IPS DF 4.7 (cell line): ENCODE results near the gene MRPL49.

ENCODE experiments used
- DNase-seq: peaks from one replicate; pipeline ENCODE4 v3.0.0-alpha.2; 2013; ENCODE audit warnings: low spot score; ENCODE audit errors: extremely low read depth

Gene MRPL49

DNA sequence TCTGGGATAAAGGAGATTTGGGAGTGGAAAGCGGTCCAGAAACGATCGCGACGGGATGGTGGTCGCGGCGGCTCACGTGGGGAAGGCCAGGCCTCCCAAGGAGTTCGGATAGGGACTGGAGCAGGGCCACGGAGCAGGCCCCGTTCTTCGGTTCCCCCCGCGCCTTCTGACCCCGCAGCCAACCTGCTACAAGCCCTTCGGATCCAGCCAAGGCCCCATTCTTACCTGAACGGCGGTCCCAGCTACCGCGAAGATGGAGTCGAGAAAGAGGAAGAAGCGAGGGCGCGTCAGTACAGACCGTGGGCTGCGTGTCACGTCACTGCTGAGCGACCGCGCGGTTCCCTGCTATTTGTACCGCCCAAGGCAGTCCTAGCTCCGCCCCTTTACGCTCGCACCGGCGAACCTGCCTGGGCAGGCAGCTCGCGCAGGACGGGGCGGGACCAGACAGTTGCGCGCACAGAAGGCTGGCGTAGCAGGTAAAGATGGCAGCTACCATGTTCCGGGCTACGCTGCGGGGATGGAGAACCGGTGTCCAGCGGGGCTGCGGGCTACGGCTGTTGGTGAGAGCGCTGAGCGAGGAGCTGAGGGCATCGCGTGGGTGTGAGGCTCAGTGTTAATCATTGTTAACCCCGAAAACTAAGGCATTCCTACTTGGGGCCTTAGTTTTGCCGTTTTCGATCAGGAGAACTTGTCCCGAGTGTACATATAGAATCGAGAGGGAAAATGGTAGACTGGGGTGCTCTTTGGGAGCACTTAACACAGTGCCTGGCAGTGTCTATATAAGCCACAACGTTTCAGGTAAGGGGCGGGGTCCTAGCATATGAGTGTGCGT lies at the start of gene MRPL49, which contains the start of gene FAU:
Gene MRPL49, plus strand, starts transcription at position 457 of the 832 bp plus-strand sequence. Its CDS starts 26 bp downstream, at position 483.
Gene FAU, minus strand, starts transcription at position 270 of the 832 bp plus-strand sequence. CDS start 321 bp downstream, outside the sequence.
- no peak for DNase-seq

DNA sequence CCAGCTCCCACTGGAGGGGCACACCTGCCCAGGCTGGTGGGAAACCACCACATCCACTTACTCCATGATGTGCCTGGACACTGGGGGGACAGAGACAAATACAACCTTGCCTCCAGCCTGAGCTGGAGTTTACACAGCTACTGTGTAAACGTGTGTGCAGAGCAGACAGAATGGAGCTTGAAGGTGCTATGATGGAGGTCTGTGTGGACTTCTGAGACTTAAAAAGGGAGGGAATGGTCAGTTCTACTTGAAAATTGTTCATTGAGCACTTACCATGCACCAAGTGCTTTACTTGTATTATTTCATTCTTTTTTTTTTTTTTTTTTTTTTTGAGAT lies 49.5 kb upstream of the MRPL49 start:
- no peak for DNase-seq

DNA sequence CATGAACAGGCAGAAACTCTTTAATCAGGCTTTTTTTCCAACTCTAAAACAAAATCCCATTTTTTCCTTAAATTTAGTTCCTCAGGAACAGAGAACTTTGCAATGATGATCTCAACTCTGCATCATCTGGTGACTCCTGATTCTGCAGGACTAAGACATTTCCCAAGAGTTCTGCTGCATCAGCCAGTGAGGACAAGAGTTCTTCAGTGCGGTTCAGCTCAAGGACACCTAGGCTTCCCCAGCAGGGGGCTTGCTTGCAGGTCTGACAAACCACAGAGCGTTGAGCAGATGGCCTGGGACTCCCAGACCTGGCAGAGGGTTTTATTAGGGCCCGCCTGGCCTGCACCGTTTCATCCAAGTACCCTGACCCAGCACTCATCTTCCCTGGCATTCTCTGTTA lies 44.7 kb upstream of the MRPL49 start:
- no peak for DNase-seq

DNA sequence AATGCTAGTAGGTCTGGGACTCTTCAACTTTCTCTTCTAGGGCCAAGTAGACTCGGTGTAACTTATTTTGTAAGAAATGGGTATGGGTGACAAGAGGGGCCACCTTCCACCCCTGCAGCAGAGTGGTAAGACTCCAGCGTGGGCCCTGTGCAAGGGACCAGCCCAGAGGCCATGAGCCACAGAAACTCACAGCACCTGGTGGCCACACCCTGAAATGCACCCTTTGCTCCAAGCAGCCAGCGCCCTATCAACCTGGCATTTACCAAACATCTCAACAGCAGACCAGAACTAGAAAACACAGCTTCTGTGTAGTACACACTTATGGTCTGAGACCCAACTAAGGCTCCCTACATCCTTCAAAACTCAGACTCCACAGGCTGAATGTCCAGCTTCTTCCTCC lies 44.0 kb upstream of the MRPL49 start:
- DNase-seq = no peak

DNA sequence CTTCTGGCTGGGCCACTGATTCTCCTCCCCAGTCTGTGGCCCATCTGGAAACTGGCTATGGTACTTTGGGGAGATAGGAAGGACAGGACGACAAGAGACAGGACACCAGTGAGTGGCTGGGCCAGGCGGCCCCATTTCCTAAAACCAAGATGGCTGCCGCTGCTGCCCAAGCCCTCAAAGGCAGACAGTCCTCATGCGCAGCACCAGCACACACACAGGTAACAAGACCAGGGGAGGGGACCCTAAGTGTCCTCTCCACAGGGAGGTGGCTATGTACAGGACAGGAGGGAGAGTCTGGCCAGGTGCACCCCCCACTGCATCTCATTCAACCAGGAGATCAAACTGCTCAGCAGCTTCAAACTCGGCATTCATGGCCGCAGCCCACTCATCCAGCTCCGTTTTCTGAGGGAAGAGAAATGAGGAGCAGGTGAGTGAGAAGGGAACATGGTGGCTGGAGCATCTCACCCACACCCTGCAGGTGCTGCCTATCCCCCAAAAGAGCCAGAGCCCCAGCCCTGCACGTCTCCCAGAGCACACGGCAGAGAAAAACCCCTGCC lies 43.3 kb upstream of the MRPL49 start:
- no peak for DNase-seq

DNA sequence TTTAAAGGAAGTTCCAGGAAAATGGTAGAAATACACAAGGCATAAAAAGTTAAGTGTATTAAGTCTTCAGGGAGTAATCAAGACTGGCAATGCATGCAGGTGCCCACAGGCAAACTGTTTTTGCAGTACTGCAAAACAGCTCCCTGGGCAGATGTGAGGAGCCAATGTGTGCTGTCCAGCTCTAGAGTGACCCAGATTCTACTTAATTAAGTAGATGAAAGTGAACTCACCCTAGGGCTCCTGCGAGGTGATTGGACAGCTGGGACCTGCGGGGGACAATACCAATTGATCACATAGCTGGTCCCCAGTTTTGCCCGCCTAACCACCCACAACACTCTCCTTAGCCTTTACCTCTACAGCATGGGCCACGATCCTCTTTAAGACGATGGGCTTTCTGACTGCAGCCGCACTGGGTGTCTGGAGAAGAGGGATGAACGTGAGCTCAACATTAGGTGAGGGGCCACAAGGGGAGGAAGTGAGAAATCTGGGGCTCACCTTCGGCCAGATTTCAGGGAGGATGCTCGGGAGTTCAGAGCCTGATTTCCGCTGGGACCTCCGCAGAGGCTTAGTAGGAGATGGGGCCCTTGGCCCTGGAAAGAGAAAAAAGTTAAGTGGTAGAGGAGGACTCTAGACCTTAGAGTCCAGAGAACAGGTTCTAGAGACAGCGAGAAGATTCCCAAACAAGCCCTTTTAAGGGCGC lies 38.8 kb upstream of the MRPL49 start:
- no peak for DNase-seq

DNA sequence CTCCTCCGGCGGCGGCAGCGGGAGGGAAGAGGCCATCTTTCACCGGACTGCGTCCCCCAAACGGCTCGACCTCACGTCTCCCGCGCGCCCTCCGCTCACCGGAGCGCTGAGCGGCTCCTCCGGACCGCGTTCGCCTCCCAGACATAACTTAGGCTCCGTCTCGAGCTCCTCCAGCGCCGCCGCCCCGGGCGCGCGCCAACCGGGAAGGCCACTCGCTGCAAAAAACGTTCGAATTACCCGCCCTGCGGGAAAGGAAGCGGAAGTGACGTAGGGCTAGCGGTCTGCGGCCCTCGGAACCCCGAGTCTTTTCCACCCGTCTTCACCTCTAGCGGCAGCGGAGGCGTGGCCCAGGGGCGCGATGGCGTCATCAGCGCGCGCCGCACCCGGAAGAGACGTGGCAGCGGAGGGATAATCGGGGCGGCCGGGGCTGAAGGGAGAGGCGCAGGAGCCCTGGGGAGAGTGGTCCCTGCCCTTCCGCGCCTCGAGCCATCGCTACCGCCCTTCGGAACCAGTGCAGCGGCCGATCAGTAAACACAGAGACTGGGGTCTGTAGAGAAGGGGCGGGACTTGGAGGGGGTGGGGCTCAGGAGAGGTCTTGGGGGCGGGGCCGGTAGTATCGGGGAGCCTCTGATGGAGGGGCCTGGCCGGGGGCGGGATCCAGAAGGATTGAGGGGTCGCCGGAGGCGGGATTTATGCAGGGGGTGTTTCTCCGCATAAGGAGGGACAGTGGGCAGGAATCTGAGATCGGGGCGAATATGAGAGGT lies 38.1 kb upstream of the MRPL49 start, which contains the start of the genes CDCA5 and ZFPL1:
Gene CDCA5, minus strand, starts transcription at position 207 of the 764 bp plus-strand sequence. Its CDS starts 62 bp downstream, at position 145.
Gene ZFPL1, plus strand, starts transcription at position 389 of the 764 bp plus-strand sequence. CDS start 477 bp downstream, outside the sequence.
- DNase-seq = no peak

DNA sequence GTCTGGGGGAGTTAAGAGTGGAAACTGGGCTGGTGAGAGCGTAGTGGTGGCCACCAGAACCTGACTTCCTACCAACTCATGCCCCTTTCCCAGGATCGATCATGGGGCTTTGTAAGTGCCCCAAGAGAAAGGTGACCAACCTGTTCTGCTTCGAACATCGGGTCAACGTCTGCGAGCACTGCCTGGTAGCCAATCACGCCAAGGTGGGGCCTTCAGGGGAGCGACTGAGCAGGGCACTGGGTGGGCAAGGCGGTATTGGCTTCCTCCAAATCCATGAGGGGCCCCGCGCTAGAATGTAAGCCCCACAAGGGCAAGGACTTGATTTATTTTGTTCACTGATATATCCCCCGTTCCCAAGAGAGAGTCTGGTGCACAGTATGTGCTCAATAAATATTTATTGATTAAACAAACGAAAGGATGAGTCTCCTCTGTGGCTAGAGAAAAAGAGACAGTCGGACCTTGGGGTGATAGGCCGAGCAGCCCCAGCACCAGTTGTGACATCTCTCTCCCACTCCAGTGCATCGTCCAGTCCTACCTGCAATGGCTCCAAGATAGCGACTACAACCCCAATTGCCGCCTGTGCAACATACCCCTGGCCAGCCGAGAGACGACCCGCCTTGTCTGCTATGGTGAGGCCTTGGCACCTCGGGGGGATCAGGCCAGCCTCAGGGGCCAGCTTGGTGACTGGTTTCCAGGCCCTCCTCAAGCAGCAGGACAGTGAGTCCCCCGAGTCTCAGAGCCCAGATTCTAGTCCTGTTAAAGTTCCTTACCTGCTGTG lies 37.3 kb upstream of the MRPL49 start:
- DNase-seq = no peak

DNA sequence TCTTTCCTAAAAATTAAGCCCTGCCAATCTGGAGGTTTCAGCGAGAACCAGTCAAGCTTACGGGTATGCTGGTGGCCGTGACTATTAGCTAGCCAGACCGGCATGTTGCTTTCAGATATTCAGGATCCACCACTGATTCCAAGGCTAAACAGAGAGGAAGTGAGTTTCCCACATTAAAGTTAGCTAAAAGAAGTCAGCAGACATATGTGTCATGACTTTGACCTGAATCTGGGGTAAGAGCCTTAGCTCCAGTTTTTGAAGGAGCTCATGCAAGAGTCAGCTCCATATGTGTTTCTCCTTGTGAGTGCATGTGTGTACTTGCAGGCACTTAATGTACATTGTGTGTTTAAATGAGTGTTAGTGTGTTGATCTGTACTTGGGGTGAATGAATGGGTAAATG lies 36.7 kb upstream of the MRPL49 start:
- no peak for DNase-seq

DNA sequence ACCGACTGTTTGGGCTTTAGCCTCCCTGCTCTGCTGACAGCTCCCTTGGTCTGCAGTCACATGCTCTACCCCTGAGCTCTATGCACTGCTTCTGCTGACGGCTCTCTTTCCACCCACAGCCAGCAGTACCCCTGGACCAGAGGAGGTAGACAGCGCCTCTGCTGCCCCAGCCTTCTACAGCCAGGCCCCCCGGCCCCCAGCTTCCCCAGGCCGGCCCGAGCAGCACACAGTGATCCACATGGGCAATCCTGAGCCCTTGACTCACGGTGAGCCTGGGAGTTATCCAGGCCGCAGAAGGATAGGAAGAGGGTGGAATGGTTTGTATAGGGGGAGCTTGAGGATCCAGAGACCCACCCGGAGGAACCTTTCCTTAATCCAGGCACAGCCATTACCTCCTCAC lies 35.3 kb upstream of the MRPL49 start:
- no peak for DNase-seq

DNA sequence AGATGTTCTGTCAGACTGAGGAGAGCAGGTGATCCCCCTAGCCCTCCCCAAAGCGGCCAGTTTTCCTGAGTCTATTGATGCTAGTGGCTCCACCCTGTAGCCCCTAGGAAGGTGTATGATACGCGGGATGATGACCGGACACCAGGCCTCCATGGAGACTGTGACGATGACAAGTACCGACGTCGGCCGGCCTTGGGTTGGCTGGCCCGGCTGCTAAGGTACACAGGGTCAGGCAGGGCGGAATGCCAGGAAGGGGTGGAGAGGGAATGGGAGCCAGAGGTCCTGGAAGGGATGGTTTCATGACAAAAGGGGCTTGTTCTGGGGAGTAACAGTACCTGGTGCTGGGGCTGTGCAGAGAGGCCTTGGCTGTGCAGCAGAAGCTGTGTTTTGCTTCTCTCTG lies 34.9 kb upstream of the MRPL49 start:
- DNase-seq = no peak

DNA sequence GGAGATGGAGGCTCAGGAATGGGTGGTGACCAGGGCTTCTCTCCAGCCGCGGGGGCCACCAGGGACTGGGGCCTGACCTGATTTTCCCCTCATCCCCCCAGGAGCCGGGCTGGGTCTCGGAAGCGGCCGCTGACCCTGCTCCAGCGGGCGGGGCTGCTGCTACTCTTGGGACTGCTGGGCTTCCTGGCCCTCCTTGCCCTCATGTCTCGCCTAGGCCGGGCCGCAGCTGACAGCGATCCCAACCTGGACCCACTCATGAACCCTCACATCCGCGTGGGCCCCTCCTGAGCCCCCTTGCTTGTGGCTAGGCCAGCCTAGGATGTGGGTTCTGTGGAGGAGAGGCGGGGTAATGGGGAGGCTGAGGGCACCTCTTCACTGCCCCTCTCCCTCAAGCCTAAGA lies 34.3 kb upstream of the MRPL49 start:
- no peak for DNase-seq

DNA sequence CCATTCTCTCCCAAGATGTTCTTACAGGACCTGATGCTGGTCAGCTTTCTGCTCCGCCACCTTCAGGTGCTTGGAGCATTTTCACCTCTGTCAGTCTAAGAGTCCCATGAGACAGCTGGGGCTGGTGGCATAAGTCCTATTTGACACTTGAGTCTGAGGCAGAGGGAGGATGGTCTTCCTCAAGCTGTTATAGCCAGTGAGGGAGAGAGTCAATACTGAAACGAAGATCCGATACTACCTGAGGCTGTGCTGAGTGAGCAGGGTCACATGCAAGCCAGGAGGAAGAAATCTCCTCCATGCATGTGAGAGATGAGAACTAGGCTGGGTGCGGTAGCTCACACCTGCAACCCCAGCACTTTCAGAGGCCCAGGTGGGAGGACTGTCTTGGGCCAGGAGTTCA lies 32.5 kb upstream of the MRPL49 start:
- DNase-seq = no peak

DNA sequence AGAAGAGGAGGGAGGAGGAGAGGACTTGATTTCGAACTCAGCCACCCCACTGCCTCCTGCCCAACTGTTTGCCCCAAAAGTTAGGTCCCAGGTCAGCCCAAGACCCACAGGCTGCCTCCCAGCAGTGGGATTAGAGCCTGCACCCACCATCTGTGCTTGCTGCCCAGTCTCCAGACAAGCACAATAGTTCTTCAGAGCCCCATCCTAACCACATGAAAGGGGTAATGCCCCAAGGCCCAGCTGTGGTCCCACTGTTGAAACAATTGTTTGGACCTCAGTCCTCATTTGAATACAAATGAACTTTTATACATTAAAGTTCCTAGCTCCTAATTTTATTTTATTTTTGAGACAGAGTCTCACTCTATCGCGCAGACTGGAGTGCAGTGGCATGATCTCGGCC lies 31.5 kb upstream of the MRPL49 start:
- DNase-seq = no peak

DNA sequence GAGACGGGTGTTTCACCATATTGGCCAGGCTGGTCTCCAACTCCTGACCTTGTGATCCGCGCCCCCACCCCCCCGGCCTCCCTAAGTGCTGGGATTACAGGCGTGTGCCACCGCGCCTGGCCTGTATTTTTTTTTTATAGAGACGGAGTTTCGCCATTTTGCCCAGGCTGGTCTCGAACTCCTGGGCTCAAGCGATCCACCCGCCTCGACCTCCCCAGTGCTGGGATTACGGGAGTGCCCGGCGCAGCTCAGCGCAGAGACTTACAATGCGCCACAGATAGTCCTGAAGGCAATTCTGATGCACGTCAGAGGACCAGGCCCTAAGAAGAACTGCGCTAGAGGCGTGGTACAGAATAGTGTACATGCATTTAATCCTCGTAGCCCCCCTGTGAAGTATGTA lies 26.7 kb upstream of the MRPL49 start:
- DNase-seq = no peak

DNA sequence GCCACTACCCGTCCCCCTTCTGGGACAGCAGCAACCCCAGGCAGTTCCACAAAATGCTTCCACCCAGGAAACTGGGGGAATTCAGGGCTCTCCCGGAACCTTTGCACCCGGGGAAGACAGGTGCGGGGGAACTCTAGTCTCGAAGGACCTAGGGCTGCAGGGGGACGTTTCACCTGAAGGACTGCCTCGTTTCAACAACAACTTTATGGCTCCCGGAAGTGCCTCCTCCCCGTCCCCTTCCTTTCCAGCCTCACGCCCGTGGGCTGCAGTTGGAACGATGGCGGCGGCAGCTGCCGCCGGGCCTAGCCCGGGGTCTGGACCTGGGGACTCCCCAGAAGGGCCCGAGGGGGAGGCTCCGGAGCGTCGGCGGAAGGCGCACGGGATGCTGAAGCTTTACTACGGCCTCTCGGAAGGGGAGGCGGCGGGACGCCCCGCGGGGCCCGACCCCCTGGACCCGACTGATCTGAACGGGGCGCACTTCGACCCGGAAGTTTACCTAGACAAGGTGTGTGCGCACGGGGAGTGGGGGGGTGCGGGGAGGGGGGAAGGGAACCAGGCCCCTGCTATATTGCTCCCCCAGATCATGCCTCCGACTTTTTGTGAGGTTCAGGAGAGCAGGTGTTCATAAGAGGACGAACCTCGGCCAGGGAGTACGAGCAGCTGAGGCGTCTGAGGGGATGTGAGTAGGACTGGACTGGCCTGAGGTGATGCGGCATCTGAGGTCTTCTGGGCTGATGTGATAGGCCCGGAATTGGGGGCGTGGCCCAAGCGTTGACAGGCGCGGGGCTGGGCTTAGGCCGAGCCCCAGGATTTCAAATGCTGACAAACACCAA lies 25.9 kb upstream of the MRPL49 start, which contains the start of gene VPS51:
Gene VPS51, plus strand, starts transcription at position 241 of the 833 bp plus-strand sequence. Its CDS starts 37 bp downstream, at position 278.
- DNase-seq = peak; percentile 74

DNA sequence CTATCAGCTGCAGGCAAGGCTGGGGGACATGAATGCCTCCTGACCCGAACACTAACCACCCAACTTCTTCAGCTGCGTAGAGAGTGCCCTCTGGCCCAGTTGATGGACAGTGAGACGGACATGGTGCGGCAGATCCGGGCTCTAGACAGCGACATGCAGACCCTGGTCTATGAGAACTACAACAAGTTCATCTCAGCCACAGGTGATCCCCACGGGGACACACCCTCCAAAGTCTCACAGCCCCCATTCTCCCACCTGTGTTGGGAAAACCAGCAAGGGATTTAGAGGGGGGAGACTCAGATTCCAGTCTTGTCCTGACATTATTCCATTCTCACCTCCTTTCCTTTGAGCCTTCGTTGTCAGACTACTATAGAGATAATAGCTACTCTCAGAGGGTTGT lies 25.2 kb upstream of the MRPL49 start:
- no peak for DNase-seq

DNA sequence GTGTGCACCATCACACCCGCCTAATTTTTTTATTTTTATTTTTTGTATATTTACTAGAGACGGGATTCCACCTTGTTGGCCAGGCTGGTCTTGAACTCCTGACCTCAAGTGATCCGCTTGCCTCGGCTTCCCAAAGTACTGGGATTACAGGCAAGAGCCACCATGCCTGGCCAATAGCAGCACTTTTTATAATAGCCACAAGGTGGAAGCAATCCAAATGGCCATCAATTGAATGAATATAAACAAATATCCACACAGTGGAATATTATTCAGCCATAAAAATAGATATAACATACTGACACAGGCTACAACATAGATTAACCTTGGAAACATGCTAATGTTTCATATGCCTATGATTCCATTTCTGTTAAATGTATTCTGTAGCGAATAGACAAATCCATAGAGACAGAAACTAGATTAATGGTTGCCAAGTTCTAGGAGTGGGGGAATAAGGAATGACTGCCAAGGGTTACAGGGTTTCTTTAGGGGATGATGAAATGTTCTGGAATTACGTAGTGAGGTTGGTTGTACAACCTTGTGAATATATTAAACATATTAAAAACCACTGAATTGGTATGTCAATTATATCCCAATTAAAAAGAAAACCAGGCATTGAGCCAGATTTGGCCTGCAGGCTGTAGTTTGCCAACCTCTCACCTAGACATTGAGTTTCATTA lies 21.3 kb upstream of the MRPL49 start:
- no peak for DNase-seq
